Measurements from ENCODE around the gene ABCB8.
"Not testable (repeated sequence)": the region's sequence is repeated elsewhere in the genome, so short reads cannot be mapped to it uniquely, and the experiment has no call there.

ABCB8 gene

GRCh38 chr7:151015967-151016366 lies 12.3 kb upstream of the ABCB8 start:
- DNase-seq = no peak

GRCh38 chr7:151016505-151016904 lies 11.7 kb upstream of the ABCB8 start:
- DNase-seq = no peak

DNA sequence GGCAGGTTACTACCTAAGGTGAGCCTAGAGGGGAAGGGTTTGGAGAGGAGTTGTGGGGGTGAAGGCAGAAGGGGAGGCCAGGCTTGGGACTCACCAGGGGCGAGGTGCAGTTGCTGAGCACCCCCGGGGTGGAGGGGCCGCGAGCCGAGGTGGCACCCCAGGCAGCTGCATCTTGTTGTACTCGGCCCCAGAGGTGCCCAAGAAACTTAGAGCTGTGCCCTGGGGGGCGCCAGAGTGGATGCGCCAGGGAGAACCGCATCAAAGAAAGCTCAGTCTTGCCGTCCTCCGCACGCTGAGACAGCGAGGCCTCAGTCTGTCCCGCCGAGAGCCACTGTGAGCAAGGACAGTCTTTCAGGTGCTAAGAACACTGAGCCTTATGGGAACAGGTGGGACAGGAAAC lies 11.3 kb upstream of the ABCB8 start:
- DNase-seq = no peak

DNA sequence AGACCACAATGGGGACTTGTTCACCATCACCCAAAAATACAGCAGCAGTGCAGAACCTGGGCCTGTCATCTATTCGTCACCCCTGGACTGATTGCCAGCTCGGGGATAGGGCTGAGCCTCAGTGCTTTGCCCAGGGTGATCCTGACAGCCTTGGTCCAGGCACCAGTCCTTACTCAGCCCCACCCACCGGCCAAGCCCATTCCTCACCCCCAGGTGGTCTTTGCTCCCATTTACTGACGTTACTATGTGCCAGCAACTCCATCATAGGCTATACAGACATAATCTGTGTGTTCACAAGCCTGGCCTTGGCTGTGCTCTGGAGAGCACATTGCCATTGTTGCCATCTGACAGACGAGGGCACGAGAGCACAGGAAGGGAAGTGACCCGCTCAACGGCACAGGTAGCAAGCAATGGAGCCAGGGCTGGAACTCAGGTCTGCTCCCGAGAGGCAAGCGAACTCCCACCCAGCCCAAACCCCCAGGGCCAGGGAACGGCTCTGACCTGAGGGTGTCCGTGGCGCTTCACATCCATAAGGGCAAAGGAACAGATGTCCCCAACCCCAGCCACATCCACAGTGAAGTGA lies 10.8 kb upstream of the ABCB8 start:
- DNase-seq = no peak

DNA sequence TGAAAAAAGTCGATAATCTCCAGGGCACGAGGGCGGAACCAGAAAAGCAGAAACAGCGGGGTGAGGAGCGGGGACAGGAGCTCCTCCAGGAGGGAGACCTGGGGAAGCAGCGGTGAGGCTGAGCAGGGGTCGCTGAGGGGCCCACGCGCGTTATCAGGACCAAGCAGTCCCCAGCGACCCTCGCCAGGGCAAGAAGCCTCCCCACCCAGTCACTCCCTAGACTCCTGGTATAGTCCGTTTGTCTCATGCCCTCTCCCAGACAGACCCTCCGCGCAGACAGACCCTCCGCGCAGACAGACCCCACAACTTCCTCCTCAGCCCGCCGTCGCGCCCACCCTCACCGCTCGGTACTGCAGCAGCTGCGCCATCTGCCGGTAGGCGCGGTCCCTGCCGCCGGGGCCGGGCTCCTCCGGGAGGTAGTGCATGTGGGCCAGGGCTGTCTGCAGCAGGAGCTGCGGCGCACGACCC lies 10.3 kb upstream of the ABCB8 start:
- peak in 1 of 2 experiments; percentile 29 for DNase-seq

DNA sequence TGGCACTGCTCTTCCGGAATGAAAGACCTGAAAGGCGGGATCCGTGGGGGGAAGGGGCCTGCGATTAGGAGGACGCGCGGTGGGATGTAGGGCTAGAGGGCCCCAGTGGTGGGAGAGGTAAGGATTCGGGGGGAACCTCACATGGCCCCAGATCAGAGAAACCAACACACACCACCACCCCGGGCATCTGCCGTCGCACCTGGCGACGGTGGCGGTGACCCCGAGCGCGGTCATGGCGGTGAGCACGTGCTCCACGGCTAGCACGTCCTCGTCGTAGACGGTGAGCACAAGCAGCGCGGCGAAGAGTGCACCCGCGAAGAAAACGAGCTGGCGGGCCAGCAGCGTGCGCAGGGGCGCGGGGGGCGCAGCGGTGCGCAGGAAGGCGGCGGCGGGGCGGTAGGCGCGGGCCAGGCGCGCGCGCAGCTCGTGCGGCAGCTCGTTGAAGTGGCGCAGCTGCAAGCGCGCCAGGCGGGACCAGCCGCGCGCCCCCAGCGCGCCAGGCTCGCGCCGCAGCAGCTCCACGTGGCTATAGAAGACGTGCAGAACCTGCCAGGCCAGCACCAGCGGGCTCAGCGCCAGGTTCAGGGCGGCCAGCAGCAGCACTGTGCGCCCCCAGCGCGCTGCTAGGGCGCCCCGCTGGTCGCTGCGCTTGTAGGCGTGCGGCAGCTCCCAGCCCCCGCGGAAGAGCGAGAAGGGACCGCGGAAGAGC lies 9.7 kb upstream of the ABCB8 start:
- DNase-seq = no peak

DNA sequence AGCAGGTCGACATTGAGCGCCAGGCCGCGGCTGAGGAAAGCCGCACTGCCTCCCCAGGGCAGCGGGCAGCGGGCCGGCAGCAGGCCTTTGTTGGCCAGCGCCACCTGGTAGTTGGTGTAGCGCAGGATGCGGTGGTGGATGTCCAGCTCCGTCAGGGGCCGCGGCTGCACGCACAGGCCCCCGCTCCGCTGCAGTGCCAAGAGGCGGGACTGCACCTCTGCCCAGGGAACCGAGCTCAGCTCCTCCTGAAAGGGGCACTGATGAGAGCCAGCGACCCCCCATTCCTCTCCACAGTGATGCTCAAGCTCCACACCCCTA lies 9.2 kb upstream of the ABCB8 start:
- no peak for DNase-seq

GRCh38 chr7:151020231-151020630 lies 8.0 kb upstream of the ABCB8 start:
- DNase-seq = no peak

GRCh38 chr7:151023232-151023631 lies 5.0 kb upstream of the ABCB8 start:
- DNase-seq = no peak

GRCh38 chr7:151024435-151025056 lies 3.7 kb upstream of the ABCB8 start, which contains the start of gene ATG9B:
TSS of gene ATG9B (minus strand) at chr7:151024494. CDS start at chr7:151024423, 71 bp downstream.
- no peak for DNase-seq

- no peak for DNase-seq
Observed at GRCh38 chr7:151025924-151026671, 2.2 kb upstream of the ABCB8 start.

GRCh38 chr7:151026771-151027727 lies 1.2 kb upstream of the ABCB8 start:
- not testable (repeated sequence) for DNase-seq

- not testable (repeated sequence) for DNase-seq
Observed at GRCh38 chr7:151027728-151028130, 521 bp upstream of the ABCB8 start.

GRCh38 chr7:151028948-151029501 lies 775 bp downstream of the ABCB8 start:
- no peak for DNase-seq

GRCh38 chr7:151031011-151031410 lies 2.8 kb downstream of the ABCB8 start:
- DNase-seq = no peak

- no peak for DNase-seq
Observed at GRCh38 chr7:151032936-151033863, 5.0 kb downstream of the ABCB8 start.

- DNase-seq = no peak
Observed at GRCh38 chr7:151033864-151034249, 5.6 kb downstream of the ABCB8 start.

DNA sequence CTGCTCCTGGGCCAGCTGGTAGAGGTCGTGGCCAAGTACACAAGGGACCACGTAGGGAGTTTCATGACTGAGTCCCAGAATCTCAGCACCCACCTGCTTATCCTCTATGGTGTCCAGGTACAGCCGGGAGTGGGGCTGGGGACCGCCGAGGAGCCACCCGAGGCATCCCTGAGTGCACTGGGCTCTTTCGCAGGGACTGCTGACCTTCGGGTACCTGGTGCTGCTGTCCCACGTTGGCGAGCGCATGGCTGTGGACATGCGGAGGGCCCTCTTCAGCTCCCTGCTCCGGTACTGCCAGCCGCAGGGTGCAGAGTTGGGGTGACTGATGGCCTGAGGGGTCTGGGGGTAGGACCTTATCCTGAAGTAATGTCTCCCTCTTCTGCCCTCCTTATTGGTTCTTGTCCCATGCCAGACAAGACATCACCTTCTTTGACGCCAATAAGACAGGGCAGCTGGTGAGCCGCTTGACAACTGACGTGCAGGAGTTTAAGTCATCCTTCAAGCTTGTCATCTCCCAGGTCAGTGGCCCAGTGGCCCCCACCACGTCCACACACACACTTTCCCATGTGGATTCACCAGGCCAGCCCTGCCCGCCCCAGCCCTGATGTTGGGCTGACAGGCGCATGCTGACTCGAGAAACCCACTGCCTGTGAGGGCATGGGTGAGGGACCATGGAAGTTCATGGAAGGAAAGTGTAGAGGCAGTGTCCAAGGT lies 6.2 kb downstream of the ABCB8 start:
- no peak for DNase-seq

GRCh38 chr7:151035026-151035717 lies 6.9 kb downstream of the ABCB8 start:
- DNase-seq = no peak

- DNase-seq = no peak
Observed at GRCh38 chr7:151035902-151036301, 7.7 kb downstream of the ABCB8 start.
